ENCODE measurements around the gene ILK.

The ILK gene

DNA sequence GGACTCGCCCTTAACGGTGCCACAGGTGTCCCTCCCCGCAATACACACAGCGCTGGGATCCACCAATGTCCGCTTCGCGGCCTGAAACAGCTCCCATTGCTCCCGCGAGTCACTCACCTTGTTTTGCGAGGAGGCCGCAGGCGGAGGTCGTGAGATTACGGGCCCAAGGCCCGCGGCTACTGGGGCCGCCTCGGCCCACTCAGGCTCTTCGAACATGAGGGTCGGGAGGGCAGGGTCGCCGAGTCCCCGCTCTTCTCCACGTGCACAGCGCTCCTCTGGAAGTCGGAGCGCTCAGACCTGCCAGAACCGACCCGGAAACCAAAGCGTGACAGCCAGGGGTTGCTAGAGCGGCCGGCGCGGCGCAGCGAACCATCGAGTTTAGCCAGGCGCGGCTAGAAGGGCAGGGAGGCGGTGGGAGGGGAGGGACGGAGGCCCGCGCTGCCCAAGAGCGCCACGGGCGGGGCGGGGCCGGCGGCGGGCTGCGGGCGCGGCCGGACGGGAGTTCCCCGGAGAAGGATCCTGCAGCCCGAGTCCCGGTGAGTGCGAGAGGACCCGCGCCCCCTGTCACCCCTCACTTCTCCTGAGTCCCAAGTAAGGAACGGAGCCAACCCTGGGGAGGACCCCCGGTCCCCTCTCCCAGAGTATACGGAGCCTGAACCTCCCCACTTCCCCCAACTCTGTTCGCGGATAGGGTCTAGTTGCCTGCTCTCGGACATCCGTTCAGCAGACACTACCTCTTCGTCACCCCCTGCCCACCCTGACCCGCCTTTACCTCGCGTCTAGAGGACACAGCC is at the start of gene ILK, which contains the start of gene RRP8:
ILK (plus strand) TSS at position 488 of the 794 bp plus-strand sequence. CDS start 498 bp downstream, outside the sequence.
RRP8 (minus strand) TSS at position 330 of the 794 bp plus-strand sequence; CDS start at position 216, 114 bp downstream.
- DNase-seq: peak; percentile 88

DNA sequence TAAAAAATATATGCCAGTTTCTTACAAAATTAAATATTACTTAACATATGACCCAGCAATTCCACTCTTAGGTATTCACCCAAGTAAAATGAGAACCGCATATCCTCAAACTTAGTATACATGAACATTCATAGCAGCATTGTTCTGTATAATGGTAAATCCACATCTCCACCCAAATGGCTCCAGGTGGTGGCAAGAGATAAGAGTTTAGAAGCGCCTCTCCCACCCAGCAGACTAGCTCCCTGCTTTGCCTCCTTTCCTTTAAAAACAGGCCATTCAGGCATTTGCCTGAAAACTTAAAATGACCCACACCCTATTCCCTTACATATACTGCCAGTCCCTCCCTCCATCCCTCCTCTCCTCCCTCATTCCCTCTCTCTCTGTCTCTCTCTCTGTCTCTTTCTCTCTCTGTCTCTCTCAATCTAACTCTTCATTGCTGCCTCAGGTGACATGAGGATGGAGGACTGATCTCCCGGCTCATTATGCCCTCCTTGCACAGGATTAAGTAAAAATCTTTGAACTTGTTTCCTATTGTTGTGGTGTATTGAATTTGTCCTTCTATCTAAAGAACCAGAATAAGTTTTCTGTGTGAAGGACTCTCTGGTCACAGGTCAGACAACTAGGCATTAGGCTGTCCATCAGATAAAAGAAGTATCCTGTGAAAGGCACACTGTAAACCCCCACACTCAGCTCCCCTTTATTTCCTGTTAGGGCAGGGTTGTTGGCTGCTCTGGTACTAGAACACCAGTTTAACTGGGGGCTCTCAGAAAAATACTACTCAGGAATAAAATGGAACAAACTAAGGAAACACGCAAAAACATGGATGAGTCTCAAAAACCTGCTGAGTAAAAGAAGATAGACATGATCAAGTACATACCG is 48.5 kb upstream of the ILK start:
- no peak for DNase-seq

DNA sequence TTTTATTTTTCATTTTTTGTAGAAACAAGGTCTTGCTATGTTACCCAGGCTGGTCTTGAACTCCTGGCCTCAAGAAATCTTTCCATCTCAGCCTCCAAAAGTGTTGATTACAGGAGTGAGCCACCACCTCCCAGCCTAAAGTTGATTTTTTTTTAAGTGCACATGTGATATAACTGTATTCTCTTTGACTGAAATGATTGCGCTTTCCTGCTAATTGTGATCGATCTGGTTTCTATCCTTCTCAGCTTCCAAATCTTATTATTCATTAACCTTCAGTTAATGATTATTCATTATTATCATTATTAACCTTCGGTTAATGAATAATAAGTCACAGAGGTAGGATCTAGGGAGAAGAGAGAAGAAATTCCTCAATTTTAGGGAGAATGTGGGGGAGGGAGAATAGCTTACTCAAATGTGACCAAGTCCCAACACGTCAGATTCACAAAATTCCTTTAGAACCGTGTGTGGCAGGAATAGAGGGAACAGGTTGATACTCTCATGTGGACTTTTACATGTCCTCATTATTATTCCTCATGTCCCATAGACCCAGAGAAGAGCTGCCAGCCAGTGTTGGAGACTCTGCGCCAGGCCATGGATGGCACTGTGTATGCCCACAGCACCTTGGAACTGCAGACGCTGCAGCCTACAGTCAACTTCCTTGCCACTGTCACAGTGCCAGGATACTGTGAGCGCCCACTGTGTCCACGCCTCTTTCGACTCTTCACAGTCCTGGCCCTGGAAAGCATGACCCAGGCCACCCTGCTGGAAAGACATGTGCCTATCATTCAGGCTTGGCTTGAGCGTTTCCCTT is 47.2 kb upstream of the ILK start:
- DNase-seq: no peak

GRCh38 chr11:6557063-6557462 is 46.5 kb upstream of the ILK start:
- no peak for DNase-seq

DNA sequence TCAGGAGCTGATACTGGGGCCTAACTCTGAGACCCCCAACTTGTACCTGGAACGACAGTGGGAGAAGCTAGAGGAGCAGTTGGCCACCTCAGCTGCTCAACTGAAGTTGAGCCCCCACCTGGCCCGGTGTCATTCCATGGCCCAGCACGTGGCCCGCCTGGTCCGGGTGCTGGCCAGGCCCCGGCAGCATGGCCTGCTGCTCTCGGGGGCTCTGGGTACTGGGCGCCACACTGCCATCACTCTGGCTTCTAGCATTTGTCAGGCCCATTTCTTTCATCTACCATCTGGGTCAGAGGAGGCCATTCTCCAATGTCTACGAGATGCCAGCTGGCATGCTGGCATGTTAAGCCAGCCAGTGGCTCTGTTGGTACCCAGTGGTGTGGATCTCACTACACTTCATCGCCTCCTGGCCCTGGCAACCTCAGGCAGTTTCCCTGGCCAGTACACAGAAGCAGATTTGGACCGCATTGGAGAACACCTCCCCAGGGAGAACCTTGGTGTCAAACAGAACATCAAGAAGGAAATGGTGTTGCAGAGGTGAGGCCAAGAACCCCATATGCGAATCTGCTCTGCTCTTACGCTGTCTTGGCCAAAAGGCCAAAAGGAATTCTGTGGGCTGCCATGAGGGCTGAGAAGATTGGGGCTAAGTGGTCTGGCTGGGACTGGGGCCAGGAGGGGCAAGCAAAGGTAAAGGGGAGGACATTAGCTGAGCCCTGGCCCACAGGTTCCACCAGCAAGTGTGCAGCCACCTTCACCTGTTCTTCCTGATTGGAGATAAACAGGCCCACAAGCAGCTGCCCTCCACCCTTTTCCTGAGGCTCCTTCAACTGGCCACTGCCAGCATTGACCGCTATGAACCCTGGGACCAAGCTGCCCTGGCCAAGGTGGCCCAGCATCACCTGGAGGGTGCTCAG is 45.6 kb upstream of the ILK start:
- DNase-seq: no peak

GRCh38 chr11:6559369-6559768 is 44.2 kb upstream of the ILK start:
- no peak for DNase-seq

- DNase-seq: no peak
These were observed 42.3 kb upstream of the ILK start for GRCh38 chr11:6561288-6561687.

DNA sequence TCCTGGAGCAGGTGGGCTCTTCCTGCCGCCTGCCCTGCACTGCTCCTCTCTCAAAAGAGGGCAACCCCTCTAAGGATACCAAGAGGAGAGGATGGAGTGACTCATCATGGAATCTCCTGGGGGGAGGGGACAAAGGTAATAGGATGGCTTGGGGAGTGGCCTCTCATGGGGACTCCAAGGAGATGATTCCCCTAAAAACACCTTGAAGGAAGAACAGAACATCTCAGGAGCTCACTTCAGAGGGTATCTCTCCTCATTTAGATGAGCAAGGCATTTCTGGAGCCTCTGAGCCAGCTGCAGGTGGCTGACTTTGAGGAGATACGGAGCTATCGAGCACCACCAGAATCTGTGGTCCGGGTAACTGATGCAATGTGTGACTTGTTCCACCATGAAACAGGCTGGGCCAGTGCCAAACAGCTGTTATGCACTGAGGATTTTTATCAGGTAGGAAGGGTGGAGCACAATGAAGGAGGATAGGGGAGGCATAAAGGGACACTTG is 40.4 kb upstream of the ILK start:
- DNase-seq: no peak

DNA sequence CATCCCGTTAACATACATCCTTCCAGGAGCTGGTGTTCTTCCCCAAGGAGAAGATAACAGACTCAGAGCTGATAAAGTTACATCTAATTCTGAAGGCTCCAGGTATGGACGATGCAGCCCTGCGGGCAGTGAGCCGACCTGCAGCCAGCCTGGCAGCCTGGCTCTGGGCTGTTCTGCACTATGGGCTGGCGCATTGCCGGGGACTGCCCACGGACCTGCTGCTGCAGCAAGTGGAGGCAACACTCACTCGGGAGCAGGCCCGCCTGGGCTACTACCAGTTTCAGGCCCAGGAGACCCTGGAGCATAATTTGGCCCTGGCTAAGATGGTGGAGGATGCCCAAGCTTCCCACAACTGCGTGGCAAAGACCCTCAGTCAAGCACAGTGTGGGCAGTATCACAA is 39.9 kb upstream of the ILK start:
- no peak for DNase-seq

DNA sequence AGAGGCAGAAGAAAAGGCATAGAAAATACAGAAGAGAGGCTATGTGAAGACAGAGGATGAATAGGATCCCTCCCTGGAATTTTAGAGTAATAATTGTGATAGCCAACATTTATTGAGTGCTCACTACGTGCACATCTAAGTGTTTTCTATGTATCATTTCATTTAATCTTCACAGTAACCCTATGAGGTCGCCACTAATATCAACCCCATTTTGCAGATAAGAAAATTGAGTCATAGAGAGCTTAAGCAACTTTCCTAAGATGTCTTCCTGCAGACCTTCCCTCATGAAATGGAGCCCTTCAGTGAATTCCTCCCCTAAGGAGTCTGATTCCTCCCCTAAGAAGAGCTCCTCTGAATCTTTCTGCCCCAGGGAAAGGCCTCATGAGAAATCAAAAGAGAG is 38.2 kb upstream of the ILK start:
- DNase-seq: no peak

DNA sequence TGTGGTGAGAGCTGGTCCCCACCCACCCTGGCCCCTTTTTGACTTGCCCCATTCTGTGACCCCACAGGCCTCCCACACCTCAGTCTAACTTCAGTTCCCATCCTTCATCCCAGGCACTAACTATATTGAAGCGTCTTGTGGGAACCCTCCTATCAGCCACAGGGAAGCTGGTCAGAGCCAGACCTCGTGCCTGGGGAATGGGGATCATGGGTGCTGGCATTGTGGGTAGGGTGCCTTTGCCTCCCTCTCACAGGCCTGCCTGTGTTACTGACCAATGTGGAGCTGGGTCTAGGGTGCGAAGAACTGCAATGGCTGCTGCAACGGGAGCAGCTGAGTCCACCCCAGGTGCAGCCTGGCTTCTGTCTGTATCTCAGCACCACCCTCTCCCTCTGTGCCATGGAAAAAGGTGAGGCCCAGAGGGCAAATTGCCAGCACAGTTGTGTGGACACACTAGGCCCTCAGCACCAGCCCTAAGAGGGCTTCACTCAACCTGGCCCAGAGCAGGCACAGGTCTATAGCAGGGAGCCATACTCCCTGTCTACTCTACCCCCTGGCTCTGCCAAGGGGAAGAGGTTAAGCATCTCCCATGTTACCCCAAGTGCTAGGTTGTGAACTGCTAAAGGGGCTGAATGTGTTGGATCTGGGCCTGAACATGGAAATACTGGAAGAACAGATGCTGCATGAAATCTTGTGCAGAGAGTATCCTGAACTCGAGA is 37.4 kb upstream of the ILK start:
- no peak for DNase-seq

- no peak for DNase-seq
These were observed 36.7 kb upstream of the ILK start for GRCh38 chr11:6566704-6567370.

DNA sequence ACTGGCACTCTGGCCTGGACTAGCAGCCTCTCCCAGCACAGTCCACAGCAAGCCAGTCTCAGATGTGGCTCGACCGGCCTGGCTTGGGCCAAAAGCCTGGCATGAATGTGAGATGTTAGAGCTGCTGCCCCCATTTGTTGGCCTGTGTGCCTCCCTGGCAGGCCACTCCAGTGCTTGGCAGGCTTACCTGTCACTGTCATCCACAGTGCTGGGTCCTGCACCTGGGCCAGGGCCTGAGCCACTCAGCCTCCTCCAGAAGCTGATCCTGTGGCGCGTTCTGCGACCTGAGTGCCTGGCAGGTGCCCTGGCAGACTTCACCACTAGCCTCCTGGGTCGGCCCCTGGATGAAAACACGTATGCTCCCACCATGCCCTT is 36.2 kb upstream of the ILK start:
- DNase-seq: no peak

DNA sequence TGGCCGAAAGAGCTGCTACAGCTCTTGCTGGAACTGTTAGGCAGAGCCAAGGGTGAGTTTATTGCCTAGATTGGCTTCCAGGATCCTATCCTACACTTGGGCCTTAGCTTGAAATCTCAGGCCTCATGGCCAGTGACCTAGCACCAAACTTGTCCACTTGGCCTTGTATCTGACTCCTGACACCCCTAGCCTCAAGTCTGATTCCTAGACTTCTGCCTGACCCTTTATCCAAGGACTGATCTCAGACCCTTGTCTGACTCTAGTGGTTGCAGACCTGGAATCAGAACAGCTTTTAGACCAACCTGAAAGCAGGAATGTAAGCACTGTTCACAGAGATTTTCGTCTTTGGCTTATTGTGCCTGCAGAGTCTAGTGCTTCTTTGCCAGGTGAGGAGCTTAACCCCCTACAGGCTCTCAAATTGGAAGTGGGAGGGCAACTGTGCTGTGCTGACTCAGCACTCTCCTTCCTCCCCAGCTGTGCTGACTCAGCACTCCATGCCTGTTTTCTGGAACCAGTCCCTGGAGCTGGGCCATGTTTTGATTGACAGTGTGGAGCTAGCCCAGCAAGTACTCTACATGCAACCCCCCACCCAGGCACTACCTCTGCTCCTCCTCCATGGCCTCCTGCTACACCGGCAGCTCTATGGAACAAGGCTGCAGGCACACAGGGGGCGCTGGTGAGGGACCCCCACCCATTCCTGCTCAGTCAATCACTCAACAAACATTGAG is 35.2 kb upstream of the ILK start:
- no peak for DNase-seq

GRCh38 chr11:6569706-6570105 is 33.9 kb upstream of the ILK start:
- DNase-seq: no peak

- no peak for DNase-seq
These were observed 32.7 kb upstream of the ILK start for GRCh38 chr11:6570691-6571427.

DNA sequence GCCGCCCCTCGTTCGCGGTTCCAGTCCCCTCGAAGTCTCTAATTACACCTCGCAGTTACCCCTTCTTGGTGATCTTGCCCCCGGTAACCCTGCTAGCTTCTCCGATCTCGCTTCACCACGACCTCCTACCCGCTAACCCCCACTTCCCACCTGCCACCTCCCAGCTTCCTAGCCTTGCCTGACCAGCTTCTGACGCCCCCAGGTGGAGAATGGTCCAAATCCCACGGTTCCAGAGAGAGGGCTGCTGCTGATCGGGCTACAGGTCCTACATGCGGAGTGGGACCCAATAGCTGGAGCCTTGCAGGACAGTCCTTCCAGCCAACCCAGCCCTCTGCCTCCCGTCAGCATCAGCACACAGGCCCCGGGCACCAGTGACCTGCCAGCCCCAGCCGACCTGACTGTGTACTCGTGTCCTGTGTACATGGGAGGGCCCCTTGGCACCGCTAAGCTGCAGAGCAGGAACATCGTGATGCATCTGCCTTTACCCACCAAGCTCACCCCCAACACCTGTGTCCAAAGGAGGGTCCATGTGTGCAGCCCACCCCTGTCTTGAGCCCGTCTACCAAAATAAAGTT is 32.1 kb upstream of the ILK start:
- DNase-seq: no peak

GRCh38 chr11:6572215-6572614 is 31.4 kb upstream of the ILK start:
- DNase-seq: no peak

All from CD4-positive, alpha-beta T cell treated with Interferon gamma for 1 hour (primary cell).